Esophagus muscularis mucosa (tissue), 4 donors: Measurements from ENCODE around the gene EEIG2.

Experiments used
- CTCF ChIP-seq, 3 experiments: fragments of 200-600 bp in 2 of 3; fragments of 450-650 bp in 1 of 3; sonication (generic) in 2 of 3; IDR thresholded peaks; one replicate each; pipeline ENCODE4 v1.5.1; 2017 to 2019; ENCODE audit warnings: antibody characterized with exemption in 3 of 3, mild to moderate bottlenecking in 2 of 3, moderate library complexity in 1 of 3
- EP300 ChIP-seq: sonication (generic); formaldehyde crosslinking; IDR thresholded peaks from one replicate; pipeline ENCODE4 v1.6.1; 2017; ENCODE audit warnings: antibody characterized with exemption
- POLR2A ChIP-seq: fragments of 450-650 bp; IDR thresholded peaks from one replicate; pipeline ENCODE4 v1.6.1; 2017; ENCODE audit warnings: antibody characterized with exemption, moderate library complexity, mild to moderate bottlenecking, low read depth
- POLR2AphosphoS5 ChIP-seq, 2 donors: sonication (generic); formaldehyde crosslinking; IDR thresholded peaks; one replicate each; pipeline ENCODE4 v1.6.1; 2017; ENCODE audit warnings: antibody characterized with exemption in 2 of 2

DNA sequence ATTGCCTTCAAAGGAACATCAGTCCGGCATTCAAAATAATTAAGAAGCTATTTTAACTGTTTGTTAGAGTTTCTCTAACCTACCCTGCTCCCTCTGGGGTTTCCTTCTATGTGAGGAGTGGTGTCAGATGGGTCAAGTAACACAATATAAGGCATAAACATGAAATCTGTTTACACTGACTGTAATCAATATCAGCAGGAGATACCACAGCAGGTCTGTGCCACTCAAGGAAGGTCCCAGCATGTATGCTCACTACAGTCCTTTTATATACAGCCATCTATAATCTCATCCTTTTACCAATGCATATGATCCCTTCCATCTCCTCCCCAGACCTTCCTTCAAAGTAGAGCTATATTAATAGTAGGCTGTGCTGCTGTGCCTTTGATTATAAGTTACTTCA lies 25.4 kb downstream of the EEIG2 start:
- TF ChIP-seq CTCF (IDR thresholded peaks at IDR 0.05) (no peak), POLR2AphosphoS5 (IDR thresholded peaks at IDR 0.05) (no peak), EP300 (no peak), POLR2A (no peak)
